Neural crest cell (in vitro differentiated cells): Measurements from ENCODE around the gene MCTS1. TPM values are rescaled to one million over a fixed set of nuclear protein-coding genes. Genes with fewer than 3 reads are reported as not detected.
"Not testable (repeated sequence)": the region's sequence is repeated elsewhere in the genome, so short reads cannot be mapped to it uniquely, and the experiment has no call there.

Source experiments
- DNase-seq: peaks from one replicate; pipeline ENCODE4 v3.0.0; 2021; ENCODE audit warnings: low read depth, mixed read lengths, low spot score
- H3K27ac Mint-ChIP-seq: one replicate; pipeline ENCODE4 v1.8.0; 2021; ENCODE audit warnings: mild to moderate bottlenecking, mixed read lengths; ENCODE audit not compliant: unreplicated experiment
- H3K27me3 Mint-ChIP-seq: 2 replicates; pipeline ENCODE4 v1.8.0; 2021; ENCODE audit warnings: low read depth, mild to moderate bottlenecking, mixed read lengths
- H3K36me3 Mint-ChIP-seq: 2 replicates; pipeline ENCODE4 v1.8.0; 2021; ENCODE audit warnings: low read depth, mild to moderate bottlenecking, mixed read lengths
- H3K4me1 Mint-ChIP-seq: 2 replicates; pipeline ENCODE4 v1.8.0; 2021; ENCODE audit warnings: mixed read lengths
- H3K4me3 Mint-ChIP-seq: one replicate; pipeline ENCODE4 v1.8.0; 2021; ENCODE audit warnings: mild to moderate bottlenecking, mixed read lengths
- H3K9me3 Mint-ChIP-seq: 2 replicates; pipeline ENCODE4 v1.8.0; 2021; ENCODE audit warnings: mixed read lengths
- CTCF ChIP-seq: fragments of 200-600 bp; sonication (generic); conservative IDR thresholded peaks from 2 replicates; pipeline ENCODE4 v1.5.0; 2021; ENCODE audit warnings: antibody characterized with exemption, mild to moderate bottlenecking
- total RNA-seq: library from RNA; stranded (reverse); gene quantifications from 2 replicates; pipeline ENCODE4 v1.2.1, GENCODE V29; 2021

Gene MCTS1
- total RNA-seq, 1 donor from 2014 or later, result 38.0 TPM

- no peak overlapping the region for H3K27ac Mint-ChIP-seq
- H3K4me3 Mint-ChIP-seq, result no peak overlapping the region
- H3K27me3 Mint-ChIP-seq, result no peaks in the 10 kb centered on the region
- no peaks in the 10 kb centered on the region for H3K9me3 Mint-ChIP-seq
- H3K36me3 Mint-ChIP-seq, result no peaks in the 10 kb centered on the region
- DNase-seq, result no peak
- TF ChIP-seq CTCF, result no peak
- no peaks in the 10 kb centered on the region for H3K4me1 Mint-ChIP-seq
Measured at GRCh38 chrX:120638619-120639018, 34.7 kb downstream of the MCTS1 start.

- H3K36me3 Mint-ChIP-seq, result peaks cover 3% of the 10 kb centered on the region
- TF ChIP-seq CTCF, result no peak
- H3K4me1 Mint-ChIP-seq, result no peaks in the 10 kb centered on the region
- DNase-seq, result no peak
- H3K27me3 Mint-ChIP-seq, result no peaks in the 10 kb centered on the region
- no peak overlapping the region for H3K27ac Mint-ChIP-seq
- peaks cover 7% of the 10 kb centered on the region for H3K9me3 Mint-ChIP-seq
- H3K4me3 Mint-ChIP-seq, result no peak overlapping the region
Measured at GRCh38 chrX:120642871-120643270, 39.0 kb downstream of the MCTS1 start.

DNA sequence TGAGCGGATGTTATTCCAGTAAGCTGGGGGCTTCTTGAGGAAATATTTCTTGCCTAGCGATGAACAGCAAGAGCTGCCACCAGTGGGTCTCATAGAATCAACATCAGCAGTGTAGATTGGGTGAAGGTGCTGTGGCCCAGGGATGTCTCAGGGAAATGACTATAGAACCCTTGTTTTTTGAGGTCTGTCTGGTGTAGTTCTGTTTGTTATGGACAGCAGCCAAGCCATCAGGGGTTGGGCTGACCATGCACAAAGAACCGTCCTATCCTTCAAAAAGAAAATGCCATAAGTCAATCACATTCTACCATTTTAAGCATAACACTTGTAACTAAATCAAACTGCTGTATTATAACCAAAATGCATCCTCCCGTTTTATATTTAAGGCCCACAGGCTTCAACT lies 43.2 kb downstream of the MCTS1 start:
- no peak for DNase-seq
- Mint-ChIP-seq H3K27ac (no peak overlapping the region), H3K27me3 (no peaks in the 10 kb centered on the region), H3K4me3 (no peak overlapping the region), H3K36me3 (peaks cover 3% of the 10 kb centered on the region), H3K4me1 (no peaks in the 10 kb centered on the region), H3K9me3 (peaks cover 10% of the 10 kb centered on the region)
- TF ChIP-seq CTCF, result no peak

GRCh38 chrX:120652256-120652655 lies 48.4 kb downstream of the MCTS1 start:
- not testable (repeated sequence) for DNase-seq, H3K36me3 Mint-ChIP-seq, H3K27me3 Mint-ChIP-seq, H3K4me3 Mint-ChIP-seq, H3K9me3 Mint-ChIP-seq, H3K4me1 Mint-ChIP-seq, H3K27ac Mint-ChIP-seq

GRCh38 chrX:120653000-120653399 lies 49.1 kb downstream of the MCTS1 start:
- H3K27me3 Mint-ChIP-seq, result no peaks in the 10 kb centered on the region
- no peak overlapping the region for H3K4me3 Mint-ChIP-seq
- H3K4me1 Mint-ChIP-seq, result no peaks in the 10 kb centered on the region
- H3K27ac Mint-ChIP-seq, result no peak overlapping the region
- TF ChIP-seq CTCF, result no peak
- H3K9me3 Mint-ChIP-seq, result peaks cover 13% of the 10 kb centered on the region
- no peak for DNase-seq
- no peaks in the 10 kb centered on the region for H3K36me3 Mint-ChIP-seq

DNA sequence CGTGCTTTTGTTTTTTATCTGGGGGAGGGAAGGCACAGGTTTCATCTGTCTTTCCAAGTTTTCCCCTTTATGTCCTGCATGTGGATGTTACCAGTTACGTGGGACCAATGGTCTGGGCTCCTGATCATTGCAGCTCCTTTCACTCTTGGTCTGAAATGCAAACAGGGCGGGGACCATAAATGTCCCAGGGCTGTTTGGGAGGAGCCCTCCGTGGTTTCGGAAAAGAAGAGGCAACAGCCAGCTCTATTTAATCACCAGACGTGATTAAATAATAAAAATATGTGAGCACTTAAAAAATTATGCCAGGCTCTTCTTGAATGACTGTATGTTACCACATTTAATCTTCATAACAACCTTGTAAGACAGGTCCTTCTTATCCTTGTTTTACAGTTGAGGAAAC lies 56.7 kb downstream of the MCTS1 start:
- no peaks in the 10 kb centered on the region for H3K4me1 Mint-ChIP-seq
- H3K27me3 Mint-ChIP-seq, result no peaks in the 10 kb centered on the region
- peaks cover 7% of the 10 kb centered on the region for H3K9me3 Mint-ChIP-seq
- no peak overlapping the region for H3K4me3 Mint-ChIP-seq
- DNase-seq, result no peak
- no peaks in the 10 kb centered on the region for H3K36me3 Mint-ChIP-seq
- H3K27ac Mint-ChIP-seq, result no peak overlapping the region
- TF ChIP-seq CTCF, result no peak

Other genes starting within 250 kb of the MCTS1 start
- gene ATP1B4, start 242.0 kb upstream of the MCTS1 start, total RNA-seq, result not detected in 2 replicates
- gene LAMP2, start 134.8 kb upstream of the MCTS1 start, total RNA-seq, result 40.1 and 45.5 TPM in 2 replicates
- gene CUL4B, start 43.1 kb upstream of the MCTS1 start, total RNA-seq, result 46.7 and 52.2 TPM in 2 replicates
- 11.9 and 12.3 TPM in 2 replicates for gene C1GALT1C1, start 26.0 kb downstream of the MCTS1 start, total RNA-seq